Measurements from ENCODE around the gene CCDC187.

The CCDC187 gene

DNA sequence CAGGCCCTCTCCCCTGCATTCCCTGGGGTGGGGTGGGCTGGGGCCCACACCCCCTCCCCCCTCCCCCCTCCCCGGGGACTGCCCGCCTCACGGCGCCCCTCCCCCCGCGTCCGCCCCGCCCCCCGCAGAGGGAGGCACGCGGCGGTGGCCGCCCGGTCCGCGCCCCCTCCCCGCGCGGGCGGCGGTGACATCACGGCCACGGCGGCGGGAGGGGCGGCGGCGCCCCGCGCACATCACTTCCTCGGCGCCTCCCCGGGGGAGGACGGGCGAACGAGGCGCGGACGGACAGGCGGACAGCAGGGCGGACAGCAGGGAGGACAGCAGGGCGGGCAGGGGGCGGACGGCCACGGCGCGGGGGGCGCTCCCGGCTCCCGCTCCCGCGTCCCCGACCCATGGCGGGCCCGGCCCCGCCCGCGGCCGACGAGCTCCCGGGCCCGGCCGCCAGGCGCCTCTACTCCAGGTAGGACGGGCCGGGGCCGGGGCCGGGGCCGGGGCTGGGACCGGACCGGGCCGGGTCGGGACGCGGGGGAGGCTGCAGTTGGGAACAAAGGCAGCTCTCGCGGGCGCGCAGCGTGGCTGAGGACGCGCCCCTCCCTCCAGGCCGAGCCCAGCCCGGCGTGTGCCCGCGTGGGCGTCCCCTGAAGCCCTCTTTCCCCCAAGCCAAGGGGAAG lies 23.5 kb upstream of the CCDC187 start, which contains the start of gene GPSM1:
TSS of gene GPSM1 (plus strand) at position 236 of the 671 bp plus-strand sequence. CDS start at position 393, 157 bp downstream.
- TF ChIP-seq SIN3A (IDR thresholded peaks at IDR 0.05; ENCODE audit: borderline replicate concordance, insufficient read depth, low read length) = no peak
- TF ChIP-seq, protein P1, sequence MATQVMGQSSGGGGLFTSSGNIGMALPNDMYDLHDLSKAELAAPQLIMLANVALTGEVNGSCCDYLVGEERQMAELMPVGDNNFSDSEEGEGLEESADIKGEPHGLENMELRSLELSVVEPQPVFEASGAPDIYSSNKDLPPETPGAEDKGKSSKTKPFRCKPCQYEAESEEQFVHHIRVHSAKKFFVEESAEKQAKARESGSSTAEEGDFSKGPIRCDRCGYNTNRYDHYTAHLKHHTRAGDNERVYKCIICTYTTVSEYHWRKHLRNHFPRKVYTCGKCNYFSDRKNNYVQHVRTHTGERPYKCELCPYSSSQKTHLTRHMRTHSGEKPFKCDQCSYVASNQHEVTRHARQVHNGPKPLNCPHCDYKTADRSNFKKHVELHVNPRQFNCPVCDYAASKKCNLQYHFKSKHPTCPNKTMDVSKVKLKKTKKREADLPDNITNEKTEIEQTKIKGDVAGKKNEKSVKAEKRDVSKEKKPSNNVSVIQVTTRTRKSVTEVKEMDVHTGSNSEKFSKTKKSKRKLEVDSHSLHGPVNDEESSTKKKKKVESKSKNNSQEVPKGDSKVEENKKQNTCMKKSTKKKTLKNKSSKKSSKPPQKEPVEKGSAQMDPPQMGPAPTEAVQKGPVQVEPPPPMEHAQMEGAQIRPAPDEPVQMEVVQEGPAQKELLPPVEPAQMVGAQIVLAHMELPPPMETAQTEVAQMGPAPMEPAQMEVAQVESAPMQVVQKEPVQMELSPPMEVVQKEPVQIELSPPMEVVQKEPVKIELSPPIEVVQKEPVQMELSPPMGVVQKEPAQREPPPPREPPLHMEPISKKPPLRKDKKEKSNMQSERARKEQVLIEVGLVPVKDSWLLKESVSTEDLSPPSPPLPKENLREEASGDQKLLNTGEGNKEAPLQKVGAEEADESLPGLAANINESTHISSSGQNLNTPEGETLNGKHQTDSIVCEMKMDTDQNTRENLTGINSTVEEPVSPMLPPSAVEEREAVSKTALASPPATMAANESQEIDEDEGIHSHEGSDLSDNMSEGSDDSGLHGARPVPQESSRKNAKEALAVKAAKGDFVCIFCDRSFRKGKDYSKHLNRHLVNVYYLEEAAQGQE (IDR thresholded peaks at IDR 0.05; ENCODE audit: insufficient read depth in 1 of 2, low read depth in 2 of 2, low read length in 2 of 2) = no peak
- TF ChIP-seq TAF1 (IDR thresholded peaks at IDR 0.05; ENCODE audit: borderline replicate concordance, insufficient read depth, low read length) = no peak
- TF ChIP-seq FOXP2 (optimal IDR thresholded peaks at IDR 0.05; ENCODE audit: borderline replicate concordance, extremely low read depth, extremely low read length, insufficient read depth) = no peak
- no peak for TF ChIP-seq POLR2AphosphoS5 (IDR thresholded peaks at IDR 0.05; ENCODE audit: low read depth, low read length)

DNA sequence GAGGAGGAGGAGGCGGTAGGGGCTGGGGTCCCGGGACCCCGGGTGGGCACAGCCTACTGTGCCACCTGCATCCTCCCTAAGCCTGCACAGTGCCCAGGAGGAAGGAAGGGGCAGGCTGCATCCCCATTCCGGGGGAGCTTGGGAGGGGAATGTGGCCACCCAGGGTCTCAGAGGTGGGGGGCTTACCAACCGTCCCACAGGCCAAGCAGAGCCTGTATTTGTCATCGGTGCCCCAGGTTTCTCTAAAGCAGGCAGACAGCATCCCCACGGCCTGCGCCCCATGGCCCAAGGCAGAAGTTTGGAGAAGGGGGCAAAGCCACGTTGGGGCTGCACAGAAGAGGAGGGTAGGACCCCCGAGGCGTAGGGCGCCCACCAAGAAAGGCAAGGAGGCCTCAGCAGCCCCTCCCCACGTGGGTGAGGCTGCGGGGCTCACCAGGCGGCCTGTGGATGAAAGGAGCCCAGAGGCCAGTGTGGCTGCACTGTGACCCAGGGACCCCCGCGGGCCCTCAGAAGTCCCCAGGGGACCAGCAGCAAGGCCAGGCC lies 22.9 kb upstream of the CCDC187 start:
- no peak for TF ChIP-seq TAF1 (IDR thresholded peaks at IDR 0.05; ENCODE audit: borderline replicate concordance, insufficient read depth, low read length)
- TF ChIP-seq, protein P1 (IDR thresholded peaks at IDR 0.05; ENCODE audit: insufficient read depth in 1 of 2, low read depth in 2 of 2, low read length in 2 of 2) = no peak

DNA sequence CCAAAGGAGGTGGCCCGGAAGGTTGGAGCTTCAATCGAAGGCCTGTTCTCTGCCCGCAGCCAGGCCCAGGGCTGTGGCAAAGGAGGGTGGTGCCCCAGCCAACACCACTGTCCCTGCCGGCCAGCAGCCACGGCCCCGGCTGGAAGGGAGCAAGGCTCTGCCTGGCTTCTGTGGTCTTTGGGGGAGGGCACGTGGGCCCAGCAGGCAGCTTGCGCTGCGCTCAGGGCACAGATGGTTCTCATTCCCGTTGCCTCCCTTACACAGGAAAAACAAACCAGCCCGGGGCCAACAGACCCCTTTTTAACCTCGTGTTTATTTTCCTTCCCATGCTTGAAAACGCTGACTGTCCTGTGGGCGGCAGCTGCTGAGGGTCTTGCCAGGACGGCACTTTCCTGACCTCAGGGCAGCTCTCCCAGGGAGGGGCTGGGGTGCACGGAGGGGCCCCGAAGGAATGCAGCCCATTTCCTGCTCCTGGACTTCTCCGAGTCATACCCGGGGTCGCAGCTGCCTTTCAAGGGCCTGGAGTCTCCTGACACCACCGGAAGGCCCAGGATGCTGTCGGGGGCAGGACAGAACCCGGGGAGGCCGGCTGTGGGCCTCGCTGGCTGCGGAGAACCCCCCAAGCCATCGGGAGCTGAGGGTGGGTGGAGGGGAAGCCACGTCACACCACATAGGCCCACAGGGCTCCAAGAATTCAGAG lies 22.3 kb upstream of the CCDC187 start:
- TF ChIP-seq POLR2AphosphoS5 (IDR thresholded peaks at IDR 0.05; ENCODE audit: low read depth, low read length) = no peak
- TF ChIP-seq SIN3A (IDR thresholded peaks at IDR 0.05; ENCODE audit: borderline replicate concordance, insufficient read depth, low read length) = no peak
- no peak for TF ChIP-seq TAF1 (IDR thresholded peaks at IDR 0.05; ENCODE audit: borderline replicate concordance, insufficient read depth, low read length)
- TF ChIP-seq FOXP2 (optimal IDR thresholded peaks at IDR 0.05; ENCODE audit: borderline replicate concordance, extremely low read depth, extremely low read length, insufficient read depth) = no peak
- TF ChIP-seq, protein P1 (IDR thresholded peaks at IDR 0.05; ENCODE audit: insufficient read depth in 1 of 2, low read depth in 2 of 2, low read length in 2 of 2) = no peak

DNA sequence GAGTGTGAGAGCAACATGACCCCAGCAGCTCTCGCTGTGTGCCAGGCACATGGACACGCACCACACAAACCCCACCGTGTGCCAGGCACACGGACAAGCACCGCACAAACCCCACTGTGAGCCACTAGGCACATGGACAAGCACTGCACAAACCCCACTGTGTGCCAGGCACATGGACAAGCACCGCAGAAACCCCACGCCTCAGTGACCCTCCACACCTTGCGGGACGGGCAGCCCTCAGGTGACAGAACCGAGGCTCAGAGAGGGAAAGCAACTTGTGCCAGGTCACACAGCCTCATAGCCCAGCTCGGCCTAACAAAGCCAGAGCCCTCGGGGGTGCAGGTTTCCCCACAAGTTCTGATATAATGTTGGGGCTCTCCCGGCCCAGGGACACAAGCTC lies 21.5 kb upstream of the CCDC187 start:
- no peak for TF ChIP-seq FOXP2 (optimal IDR thresholded peaks at IDR 0.05; ENCODE audit: borderline replicate concordance, extremely low read depth, extremely low read length, insufficient read depth)
- TF ChIP-seq TAF1 (IDR thresholded peaks at IDR 0.05; ENCODE audit: borderline replicate concordance, insufficient read depth, low read length) = no peak
- TF ChIP-seq, protein P1 (IDR thresholded peaks at IDR 0.05; ENCODE audit: insufficient read depth in 1 of 2, low read depth in 2 of 2, low read length in 2 of 2) = no peak
- TF ChIP-seq POLR2AphosphoS5 (IDR thresholded peaks at IDR 0.05; ENCODE audit: low read depth, low read length) = no peak
- TF ChIP-seq SIN3A (IDR thresholded peaks at IDR 0.05; ENCODE audit: borderline replicate concordance, insufficient read depth, low read length) = no peak

Data from PFSK-1 (cell line).